ENCODE results near the gene GDF2.

GDF2 gene

DNA sequence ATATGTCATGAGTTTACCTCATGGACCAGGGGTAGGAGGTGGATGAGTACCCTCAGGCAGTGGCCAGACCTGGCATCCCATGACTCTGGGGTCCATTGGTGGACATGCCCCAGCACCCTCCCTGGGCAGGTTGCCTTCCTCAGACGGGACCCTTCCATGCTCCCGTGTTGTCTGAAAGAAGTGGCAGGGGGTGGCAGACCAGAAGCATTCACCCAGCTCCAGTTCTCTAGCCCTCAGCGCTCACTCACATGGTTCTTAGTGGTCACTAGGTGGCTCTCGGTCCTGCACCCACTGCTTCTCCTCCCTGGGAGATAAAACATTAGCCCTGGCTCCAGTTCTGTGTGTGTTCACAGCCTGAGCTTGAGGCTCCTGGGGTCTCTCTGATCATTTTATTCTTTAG, 31.9 kb downstream of the GDF2 start:
- DNase-seq, result no peak

DNA sequence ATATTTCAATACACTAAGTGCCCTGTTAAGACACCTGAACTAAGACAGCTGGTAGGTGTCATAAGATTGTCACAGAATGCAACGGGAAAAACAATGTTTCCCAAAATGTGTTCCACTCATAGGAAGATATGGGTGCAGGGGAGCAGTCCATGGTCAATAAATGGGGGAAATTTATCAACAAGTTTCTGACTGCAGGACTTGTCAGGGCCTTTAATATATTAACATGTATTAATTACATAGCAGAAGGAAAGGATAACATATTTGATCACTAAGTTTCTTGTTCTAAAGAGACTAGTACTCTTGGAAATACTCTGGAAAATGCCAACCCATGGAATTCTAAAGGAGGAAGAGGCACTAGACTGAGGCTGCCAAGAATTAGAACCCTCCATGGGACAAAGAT, 32.6 kb downstream of the GDF2 start:
- DNase-seq, result no peak

DNA sequence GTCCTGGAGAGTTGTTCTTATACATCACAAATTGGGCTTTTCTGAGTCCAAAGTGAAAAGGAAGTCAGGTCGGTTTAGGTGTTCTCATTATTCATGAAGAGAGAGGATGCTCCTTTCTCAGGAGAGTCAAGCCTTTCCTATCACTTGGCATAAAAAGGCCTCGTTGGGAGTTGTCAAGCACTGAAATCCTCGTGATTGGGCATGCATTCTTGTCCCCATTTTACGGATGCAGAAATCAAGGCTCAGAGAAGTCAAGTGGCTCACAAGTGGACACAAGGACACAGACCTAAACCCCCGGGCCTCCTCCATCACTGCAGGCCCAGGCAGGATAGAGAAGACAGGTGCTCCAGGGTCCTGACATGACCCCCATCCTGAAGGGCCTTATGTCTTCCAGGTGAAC, 34.5 kb downstream of the GDF2 start:
- no peak for DNase-seq

DNA sequence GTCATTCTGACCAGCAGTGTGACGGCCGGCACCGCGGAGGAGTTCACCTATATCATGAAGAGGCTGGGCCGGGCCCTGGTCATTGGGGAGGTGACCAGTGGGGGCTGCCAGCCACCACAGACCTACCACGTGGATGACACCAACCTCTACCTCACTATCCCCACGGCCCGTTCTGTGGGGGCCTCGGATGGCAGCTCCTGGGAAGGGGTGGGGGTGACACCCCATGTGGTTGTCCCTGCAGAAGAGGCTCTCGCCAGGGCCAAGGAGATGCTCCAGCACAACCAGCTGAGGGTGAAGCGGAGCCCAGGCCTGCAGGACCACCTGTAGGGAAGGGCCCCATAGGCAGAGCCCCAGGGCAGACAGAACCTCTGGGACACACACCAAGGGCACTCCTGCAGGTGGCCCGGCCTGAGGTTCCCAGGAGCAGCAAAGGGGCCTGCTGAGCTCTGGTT, 34.9 kb downstream of the GDF2 start:
- no peak for DNase-seq

DNA sequence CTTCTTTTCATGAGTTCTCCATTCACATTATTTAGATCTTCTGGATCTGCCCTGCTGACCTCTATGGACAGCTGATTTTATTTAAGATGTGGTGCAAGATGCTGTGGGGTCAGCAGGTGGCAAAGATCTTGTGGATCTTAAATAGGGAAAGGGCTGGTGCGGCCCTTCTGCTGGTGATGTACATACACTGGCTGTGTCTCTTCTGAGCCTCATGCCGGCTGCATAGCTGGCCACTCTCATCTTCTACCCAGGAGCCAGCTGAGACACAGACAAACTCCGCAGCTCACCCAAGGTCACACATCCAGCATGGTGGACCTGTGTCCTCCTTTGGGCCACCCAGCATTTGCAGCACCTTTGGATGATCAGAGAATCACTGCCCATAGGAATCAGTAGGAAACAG, 35.7 kb downstream of the GDF2 start:
- no peak for DNase-seq

DNA sequence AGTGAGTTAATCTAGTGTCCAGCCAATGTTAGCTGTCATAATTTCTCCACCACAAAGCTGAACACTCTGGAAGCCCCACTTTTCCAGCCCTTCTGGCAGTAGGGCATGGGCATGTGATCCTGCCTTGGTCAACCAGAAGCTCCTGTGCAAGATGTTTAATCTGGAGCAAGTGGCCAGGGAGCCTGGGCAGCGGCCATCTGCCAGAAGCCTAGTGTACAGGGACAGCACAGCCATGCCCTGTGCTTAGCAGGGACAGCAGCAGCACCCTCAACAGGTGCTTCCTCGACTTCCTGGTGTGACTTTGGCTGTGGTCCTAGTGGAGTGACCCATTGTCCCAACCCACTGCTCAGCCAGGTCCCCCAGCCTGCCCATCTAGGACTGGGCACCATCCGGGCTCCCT, 36.2 kb downstream of the GDF2 start:
- DNase-seq, result no peak

DNA sequence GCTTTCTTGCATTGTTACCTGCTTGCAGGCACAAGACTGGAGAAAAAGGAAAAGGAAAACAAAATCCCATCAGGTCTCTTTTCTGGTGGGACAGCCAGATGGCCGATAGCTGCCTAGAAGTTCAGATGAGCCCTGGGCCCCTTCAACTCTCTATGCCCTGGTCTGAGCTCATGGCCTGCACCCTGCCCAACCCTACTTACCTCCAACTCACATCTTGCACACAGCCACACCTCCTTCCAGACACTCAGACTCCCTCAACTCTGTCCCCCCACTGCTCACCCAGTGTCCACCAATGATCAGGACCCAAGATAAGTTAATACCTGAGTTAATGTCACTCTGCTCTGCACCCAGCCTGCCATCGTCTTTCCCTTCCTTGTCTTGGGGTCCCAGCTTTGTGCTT, 36.8 kb downstream of the GDF2 start:
- no peak for DNase-seq

DNA sequence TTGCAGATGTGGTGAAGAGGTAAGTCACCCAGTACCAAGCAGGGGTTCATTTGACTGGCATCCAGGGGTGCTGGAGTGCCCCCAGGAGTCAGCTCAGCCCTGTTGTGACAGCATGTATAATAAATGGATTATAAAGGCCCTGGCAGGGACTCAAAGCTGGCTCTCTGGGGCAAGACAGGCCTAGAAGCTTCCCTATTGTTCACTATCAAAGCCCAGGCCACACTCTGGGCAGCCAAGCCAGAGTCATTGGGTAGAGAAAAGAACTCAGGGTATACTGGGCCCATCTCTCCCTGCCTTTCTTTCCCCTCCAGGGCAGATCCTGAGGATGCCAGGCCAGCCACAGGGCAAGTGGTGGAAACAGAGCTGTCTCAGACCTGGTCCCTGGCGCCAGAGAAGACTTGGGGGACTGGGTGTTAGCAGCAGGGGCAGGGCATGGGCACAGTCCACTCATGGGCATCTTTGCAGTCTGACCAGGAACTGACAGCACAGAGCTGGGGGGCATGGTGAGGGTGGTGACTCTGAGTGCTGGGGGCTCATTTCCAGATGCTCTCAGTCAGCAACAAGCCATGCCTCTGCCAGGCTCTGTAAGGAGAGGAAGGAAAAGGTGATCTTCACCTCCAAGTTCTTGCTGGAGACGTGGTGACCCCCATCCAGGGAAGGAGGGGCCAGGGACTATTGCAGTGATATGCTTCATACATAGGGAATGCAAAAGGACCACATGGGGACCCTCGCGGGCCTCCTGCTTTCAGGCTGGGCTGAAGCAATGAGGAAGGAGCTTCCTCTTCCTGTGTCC, 37.6 kb downstream of the GDF2 start:
- DNase-seq, result no peak

DNA sequence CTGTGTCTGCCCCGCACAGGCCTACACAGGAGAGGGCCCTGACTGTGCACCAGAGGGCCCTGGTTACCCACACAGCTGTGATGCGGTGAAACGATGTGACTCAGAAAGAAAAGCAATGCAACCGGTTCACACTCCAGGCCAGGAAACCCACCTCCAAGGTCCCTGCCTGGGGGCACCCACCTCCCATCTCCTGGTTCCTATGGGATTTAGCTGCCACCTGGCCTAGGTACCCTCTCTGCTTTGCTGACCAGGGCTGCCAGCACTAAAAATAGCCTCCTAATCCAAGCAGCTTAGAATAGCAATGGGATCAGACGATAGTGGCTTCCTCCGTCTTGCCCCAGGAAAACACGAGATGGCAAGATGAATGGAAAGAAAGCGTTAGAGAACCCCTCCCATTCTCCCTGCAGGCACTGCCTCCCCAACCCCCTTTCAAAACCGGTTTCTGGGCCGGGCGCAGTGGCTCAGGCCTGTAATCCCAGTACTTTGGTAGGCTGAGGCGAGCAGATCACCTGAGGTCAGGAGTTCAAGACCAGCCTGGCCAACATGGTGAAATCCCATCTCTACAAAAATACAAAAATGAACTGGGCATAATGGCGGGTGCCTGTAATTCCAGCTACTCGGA, 38.3 kb downstream of the GDF2 start:
- DNase-seq, result no peak

DNA sequence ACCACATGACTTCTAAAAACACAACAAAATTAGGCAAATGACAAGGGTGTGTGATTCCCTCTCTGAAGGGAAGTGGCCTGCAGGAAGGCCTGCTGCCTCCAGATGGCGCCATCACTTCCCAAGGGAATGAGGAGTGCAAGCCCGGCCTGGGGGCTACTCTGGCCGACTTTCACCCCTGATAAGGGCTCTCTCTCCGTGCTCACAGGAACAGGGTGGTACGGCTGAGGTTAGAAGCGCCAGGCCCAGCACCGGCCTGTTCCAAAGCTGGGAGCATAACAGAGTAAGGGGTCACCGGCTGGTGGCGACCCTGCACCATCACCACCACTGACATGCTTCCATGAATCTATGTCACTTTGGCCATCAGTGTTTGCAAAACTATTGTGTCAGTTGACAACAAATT, 39.0 kb downstream of the GDF2 start:
- no peak for DNase-seq

DNA sequence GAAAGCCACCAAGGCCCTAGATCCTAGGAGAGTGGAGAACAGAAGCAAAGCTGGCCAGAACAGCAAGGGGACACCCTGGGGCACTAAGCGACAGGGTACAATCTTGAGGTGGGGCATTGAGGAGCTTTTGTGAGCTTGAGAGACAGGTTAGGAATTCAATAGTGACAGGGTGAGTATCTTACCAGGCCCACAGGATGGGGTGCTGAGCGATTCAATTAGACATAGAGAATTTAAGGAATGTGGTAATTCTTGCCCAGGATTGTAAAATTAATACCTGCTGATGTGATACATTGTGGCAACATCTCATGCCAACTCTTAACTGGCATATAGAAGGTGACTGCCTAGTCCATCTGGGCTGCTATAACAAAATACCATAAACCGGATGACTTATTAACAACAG, 39.9 kb downstream of the GDF2 start:
- DNase-seq, result no peak

DNA sequence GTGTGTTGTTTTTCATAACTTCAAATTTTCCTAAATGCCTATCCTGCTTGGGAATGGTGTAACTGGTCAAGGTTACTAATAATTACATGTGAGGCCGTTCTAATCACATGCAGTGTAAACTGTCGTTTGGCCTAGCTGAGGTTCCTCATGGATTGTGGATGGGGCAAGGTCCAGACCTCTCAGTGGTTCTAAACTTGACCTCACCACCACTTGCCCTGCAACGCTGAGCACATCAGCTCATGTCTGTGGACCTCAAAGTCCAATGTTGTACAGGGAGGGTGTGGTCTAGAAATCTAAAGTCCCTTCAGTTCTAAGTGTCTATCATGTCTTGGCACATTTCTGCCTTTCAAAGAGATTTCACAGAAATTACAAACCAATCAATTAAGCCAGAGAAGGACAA, 41.5 kb downstream of the GDF2 start:
- DNase-seq, result no peak

DNA sequence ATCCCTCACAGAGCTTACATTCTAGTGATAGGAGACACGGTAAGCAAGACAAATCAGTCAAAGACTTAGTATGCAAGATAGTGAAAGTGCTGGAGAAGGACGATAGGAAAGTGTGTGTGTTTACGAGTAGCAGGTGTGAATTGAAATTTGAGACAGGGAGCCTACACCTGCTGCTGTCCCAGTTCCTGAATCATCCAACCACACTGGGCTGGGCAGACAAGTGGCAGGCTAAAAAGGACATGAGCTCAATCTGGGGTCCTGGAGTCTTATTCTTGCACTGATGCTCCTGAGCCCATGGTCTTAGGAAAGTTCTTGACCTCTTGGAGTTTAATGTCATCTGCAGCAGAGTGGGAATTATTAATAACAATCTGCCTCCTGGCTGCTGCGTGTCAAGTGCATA, 42.1 kb downstream of the GDF2 start:
- DNase-seq, result no peak

DNA sequence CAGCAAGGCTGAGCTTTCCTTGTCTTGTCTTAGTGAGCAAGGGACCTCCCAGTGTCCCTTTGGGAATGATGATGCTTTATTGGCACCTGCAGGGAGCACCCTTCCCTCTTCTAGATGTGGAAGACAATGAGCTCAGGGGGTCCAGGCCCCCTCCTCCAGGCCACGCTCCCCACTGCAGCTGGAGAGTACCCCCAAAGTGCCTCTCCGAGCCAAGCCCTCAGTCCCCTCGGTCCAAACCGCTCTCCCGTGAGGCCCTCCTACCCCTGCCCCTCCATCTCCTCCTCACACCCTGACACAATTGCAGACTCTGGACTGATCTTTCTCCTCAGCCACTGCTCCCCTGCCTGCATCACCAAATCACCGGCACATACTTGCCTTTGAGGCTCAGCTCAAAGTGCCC, 42.7 kb downstream of the GDF2 start:
- no peak for DNase-seq

DNA sequence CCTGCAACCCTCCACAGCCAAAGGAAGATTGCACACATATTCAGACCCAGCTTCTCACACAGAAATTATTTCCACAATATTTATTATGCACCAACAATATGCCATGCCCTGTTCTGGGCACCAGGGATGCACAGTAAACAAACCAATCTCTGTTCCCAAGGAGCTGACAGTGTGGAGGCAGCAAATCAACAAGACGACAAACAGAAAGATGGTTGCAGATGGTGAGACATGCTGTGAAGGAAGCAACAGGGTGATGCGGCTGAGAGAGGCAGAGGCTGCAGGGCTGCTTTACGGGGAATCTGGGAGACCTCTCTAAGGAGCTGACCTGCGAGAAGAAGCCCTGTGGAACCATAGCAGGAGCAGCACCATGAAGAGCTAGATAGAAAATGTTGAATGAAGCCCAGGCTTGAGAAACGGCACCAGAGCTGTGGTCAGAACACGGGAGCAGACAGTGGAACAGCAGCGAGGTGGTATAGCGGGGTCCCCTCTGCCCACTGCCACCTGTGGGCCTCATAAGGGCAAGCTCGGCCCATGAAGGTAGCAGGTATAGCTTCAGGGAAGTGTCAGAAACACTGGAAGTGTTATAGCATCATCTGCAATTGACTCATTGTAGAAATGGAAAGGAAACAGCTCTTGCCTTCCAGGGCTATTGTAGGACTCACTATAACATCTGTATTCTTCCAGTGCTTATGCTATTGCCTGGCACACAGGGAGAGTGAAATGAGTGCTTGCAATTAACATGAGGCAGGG, 43.4 kb downstream of the GDF2 start:
- DNase-seq, result no peak

DNA sequence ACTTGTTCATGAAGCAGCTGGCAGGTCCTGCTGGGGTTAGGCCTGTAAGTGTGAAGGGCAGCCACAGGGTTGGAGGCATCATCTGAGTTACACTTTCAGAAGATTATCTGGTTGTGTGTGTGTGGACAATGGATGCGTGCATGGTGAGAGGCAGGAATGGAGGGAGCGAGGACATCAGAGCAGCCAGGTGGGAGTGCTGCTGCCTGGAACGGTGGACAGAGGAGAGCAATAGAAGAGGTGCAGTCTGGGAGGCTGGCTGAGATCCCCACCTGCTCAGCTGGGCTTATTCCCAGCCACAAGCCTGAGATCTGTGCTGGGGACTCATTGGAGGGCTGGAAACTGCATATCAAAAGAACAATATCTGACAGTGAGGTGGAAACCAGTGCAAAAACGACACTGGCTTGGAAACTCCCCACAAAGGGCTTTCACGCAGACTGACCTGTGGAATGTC, 44.0 kb downstream of the GDF2 start:
- no peak for DNase-seq

DNA sequence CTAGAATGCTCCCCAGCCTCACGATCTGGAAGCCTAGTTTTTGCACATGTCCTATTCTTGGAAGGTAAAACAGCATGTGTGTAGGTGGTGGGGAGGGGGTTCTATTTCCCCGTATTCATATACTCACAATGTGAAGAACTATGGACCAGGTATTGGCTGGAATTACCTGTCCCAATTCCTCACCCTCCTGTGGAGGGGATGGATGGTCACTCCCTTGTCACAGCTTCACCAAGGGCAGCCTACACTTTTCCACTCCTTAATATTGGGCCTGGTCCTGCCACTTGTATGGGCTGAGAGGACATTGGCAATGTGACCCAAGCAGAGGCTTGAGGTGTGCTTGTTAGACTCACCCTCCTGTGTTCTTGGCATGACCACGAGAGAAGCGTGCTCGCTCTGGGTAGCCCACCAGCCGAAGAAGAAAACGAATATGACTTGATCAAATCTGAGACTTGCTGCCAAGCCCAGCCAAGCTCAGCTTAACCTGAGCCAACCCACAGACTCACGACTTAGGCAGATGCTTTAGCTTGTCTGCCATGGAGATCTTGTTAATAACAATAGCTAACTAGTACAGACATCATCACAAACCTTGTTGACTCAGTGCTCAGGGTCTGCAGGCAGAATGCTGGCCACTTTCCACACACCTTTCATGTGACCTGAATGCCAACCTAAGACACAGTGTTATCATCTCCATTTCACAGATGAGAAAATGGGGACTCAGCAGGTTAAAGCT, 44.6 kb downstream of the GDF2 start:
- DNase-seq, result no peak

DNA sequence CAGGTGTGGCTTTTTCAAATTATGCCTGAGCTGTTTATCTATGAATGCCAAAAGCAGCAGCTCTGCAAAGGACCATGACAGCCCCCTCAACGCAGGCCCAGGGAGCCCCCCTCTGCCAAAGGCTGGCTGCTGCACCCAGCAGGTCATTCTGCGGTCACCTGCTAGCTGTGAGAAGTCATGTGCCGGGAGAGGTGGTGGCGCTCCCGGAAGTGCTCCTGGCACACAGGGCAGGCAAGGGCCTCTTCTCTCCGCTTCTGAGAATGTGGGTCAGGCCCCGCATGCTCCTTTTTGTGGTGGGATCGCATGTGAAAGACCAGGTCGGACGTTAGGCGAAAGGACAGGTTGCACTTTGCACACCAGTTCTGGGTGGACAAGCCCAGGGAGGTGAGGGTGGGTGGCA, 45.4 kb downstream of the GDF2 start:
- DNase-seq, result no peak

DNA sequence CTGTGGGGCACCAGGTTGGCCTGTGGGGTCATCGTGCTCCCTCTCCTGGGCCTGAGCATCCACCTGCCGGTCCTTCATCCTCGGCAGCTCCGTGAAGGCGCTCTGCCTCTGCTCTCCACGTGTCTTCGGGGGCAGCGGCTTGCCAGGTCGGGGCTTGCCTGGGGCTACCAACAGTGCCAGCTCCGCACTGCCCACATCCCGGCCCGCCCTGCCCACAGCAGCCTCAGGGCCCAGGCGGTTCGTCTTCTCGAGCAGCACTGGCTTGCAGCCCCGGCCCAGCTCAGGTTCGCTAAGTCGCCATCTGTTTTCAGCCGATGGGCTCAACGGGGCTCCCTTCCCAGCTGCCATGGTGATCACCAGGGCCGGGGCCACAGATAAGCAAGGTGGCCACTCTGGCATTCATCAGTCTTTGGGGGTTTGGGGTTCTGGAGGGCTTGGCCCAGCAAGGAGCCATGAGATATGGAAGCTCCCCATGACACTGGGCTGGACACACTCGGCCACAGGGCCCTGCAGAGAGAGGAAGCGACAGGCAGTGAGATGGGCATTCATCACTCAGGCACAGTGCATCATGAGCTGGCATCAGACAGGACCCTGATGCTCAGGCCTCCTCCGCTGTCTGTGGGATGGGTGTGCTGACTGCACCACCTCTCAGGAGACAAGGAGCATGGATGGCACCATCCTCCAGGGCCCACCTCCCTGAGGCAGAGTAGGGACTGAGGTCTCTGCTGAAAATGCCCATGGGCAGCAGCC, 46.4 kb downstream of the GDF2 start:
- DNase-seq, result no peak

DNA sequence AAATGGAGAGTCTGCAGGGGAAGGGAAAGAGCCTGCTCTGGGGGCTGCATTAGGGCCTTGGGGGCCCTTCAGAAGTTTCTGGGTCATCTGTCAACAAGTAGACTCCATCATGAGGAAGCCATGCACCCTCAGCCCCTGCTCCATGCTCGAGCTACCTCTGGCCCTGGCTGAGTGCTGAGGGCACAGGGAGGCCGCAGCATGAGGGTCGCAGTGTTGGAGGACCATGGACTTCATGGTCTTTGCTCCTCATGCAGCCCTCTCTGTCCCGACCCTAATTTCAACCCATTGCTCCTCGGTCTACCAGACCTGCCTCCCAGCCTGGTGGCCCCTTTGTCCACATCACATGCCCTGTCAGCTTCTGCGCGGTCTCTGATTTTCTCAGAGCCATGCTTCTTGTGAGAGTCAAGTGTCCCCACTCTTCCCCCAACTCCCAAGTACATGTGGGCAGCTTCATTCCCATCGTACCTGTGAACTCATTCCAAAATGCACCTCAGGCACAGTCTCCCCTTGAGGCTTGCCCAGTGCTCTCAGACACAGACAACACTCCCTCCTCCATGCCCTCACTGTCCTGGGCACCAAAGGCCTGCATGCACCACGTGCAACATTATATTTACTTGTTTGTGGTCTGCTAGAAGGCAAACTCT, 47.1 kb downstream of the GDF2 start:
- no peak for DNase-seq

DNA sequence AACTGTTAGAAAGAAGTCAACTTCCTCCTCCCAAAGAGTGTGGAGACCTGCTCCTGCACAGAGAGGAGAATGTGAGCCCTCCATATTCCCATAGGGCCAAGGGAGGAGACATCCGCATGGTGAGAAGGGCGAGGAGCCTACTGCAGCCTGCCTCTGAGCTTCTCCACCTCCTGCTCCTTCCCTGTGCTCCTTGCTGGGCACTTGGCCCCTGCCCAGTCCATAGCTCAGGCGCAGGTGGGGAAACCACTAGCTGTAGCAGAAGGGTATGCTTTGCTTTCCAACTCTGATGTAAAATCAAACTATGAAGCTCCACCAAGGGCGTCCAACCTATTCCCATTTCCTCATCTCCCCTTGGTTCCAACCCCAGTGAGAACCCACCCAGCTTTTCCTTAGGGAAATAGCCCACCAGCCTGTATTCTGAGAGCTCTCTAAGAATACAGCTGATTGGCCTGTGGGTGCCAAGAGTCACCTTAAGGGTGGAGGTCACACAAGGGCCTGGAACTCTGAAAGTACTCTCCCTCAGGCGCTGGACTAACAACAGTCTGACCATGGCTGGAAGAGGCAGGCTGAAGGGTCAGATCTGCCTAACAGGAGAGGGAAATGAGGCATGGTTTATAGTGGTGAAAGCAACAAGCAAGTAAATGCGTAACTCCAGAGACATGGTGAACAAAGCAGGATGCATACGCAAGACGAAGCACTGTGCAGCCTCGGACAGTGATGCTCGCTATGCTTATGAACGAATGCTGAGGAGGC, 47.9 kb downstream of the GDF2 start:
- DNase-seq, result no peak
